ENCODE measurements around the gene CRYAB.

- TF ChIP-seq EP300 (IDR thresholded peaks at IDR 0.05) (no peak), CTCF (IDR thresholded peaks at IDR 0.05) (no peak), POLR2A (IDR thresholded peaks at IDR 0.05) (no peak)
Observed at GRCh38 chr11:111922803-111923202, 11.2 kb upstream of the CRYAB start.
